GM20431 (cell line): ENCODE results near the gene S1PR3.

Source experiments
- in situ Hi-C: fragments of 300-500 bp; cut with MseI, MboI; formaldehyde crosslinking; loops from one replicate; pipeline ENCODE4 v1.15.0; 2020; ENCODE audit warnings: low sequenced_read_pairs; ENCODE audit not compliant: unreplicated experiment

S1PR3 gene

GRCh38 chr9:89024727-89025126 is 33.5 kb downstream of the S1PR3 start:
- in situ Hi-C loops = no loop called here

- in situ Hi-C loops = no loop called here
Observed at GRCh38 chr9:89025553-89025952, 34.3 kb downstream of the S1PR3 start.

- in situ Hi-C loops = no loop called here
Observed at GRCh38 chr9:89026876-89027275, 35.6 kb downstream of the S1PR3 start.

GRCh38 chr9:89029788-89030187 is 38.5 kb downstream of the S1PR3 start:
- in situ Hi-C loops = no loop called here

GRCh38 chr9:89032173-89032572 is 40.9 kb downstream of the S1PR3 start:
- in situ Hi-C loops = no loop called here

- in situ Hi-C loops = no loop called here
Observed at GRCh38 chr9:89032661-89033060, 41.4 kb downstream of the S1PR3 start.

GRCh38 chr9:89036383-89036782 is 45.1 kb downstream of the S1PR3 start:
- in situ Hi-C loops = no loop called here

GRCh38 chr9:89036891-89037290 is 45.6 kb downstream of the S1PR3 start:
- in situ Hi-C loops = no loop called here

- in situ Hi-C loops = no loop called here
Observed at GRCh38 chr9:89037346-89037745, 46.1 kb downstream of the S1PR3 start.

GRCh38 chr9:89037891-89038290 is 46.6 kb downstream of the S1PR3 start:
- in situ Hi-C loops = no loop called here

- in situ Hi-C loops = no loop called here
Observed at GRCh38 chr9:89038382-89039103, 47.3 kb downstream of the S1PR3 start.

- in situ Hi-C loops = no loop called here
Observed at GRCh38 chr9:89039104-89039465, 47.8 kb downstream of the S1PR3 start.

GRCh38 chr9:89039664-89040063 is 48.4 kb downstream of the S1PR3 start:
- in situ Hi-C loops = no loop called here

GRCh38 chr9:89042984-89043383 is 51.7 kb downstream of the S1PR3 start:
- in situ Hi-C loops = no loop called here

- in situ Hi-C loops = no loop called here
Observed at GRCh38 chr9:89044104-89044503, 52.8 kb downstream of the S1PR3 start.

GRCh38 chr9:89044881-89045280 is 53.6 kb downstream of the S1PR3 start:
- in situ Hi-C loops = no loop called here

- in situ Hi-C loops = no loop called here
Observed at GRCh38 chr9:89046832-89047231, 55.6 kb downstream of the S1PR3 start.

- in situ Hi-C loops = no loop called here
Observed at GRCh38 chr9:89047667-89048066, 56.4 kb downstream of the S1PR3 start.

GRCh38 chr9:89048616-89049015 is 57.3 kb downstream of the S1PR3 start:
- in situ Hi-C loops = no loop called here

- in situ Hi-C loops = no loop called here
Observed at GRCh38 chr9:89049646-89050045, 58.4 kb downstream of the S1PR3 start.

GRCh38 chr9:89051421-89052025 is 60.3 kb downstream of the S1PR3 start:
- in situ Hi-C loops = no loop called here

- in situ Hi-C loops = no loop called here
Observed at GRCh38 chr9:89052470-89053097, 61.3 kb downstream of the S1PR3 start.
